ENCODE data around the gene RGS7.
"Not testable (repeated sequence)": the region's sequence is repeated elsewhere in the genome, so short reads cannot be mapped to it uniquely, and the experiment has no call there.

Gene RGS7

DNA sequence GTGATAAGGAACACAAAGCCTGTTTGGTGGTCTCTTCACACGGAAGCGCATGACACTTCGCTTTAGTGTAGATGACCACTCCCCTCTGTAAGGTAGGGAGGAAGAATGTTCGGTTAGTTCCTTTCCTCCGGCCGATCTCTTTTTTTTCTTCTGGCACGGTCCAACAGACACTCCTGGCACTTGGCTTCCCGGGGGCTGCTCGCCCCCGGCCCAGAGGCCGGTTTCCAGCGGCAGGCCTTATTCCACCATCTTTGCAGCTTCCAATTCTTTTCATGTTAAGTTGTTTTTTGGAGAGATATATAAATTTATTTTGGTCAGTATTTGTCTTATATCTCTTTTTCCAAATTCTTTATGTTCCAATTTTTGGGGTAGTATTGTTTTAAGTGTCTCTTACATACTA, 593.2 kb downstream of the RGS7 start:
- no peak for DNase-seq

- DNase-seq: not testable (repeated sequence)
Observed at GRCh38 chr1:240763095-240763494, 593.9 kb downstream of the RGS7 start.

GRCh38 chr1:240762471-240762987, 594.5 kb downstream of the RGS7 start:
- not testable (repeated sequence) for DNase-seq

GRCh38 chr1:240758777-240759176, 598.2 kb downstream of the RGS7 start:
- not testable (repeated sequence) for DNase-seq

DNA sequence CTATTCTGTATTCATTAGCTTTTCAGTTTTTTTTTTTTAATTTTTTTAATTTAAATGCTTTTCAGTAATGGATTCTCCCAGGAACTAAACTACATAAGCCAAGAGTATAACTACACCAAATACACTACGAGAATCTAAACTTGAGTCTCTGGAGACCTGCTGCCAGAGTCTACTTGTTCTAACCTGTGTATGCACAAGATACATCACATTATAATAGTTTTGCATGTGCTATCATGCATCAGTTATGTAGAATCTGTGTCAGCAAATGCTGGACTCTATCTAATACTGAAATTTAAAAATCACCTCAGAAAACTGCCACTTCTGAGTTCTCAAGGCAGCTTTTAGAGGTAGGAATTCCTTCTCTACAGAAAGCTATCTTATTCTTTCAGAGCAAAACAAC, 598.7 kb downstream of the RGS7 start:
- DNase-seq: no peak

DNA sequence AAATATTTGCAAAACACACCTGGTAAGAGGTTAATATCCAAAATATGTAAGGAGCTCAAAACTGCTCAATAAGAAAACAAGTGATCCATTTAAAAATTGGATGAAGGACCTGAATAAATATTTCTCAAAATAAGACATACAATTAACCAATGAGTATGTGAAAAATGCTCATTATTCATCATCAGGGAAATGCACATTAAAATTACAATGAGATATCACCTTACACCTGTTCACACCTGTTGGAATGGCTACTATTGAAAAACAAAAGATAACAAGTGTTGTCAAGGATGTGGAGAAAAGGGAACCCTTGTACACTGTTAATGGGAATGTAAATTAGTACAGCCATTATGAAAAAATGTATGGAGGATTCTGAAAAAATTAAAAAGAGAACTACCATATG, 609.1 kb downstream of the RGS7 start:
- no peak for DNase-seq

DNA sequence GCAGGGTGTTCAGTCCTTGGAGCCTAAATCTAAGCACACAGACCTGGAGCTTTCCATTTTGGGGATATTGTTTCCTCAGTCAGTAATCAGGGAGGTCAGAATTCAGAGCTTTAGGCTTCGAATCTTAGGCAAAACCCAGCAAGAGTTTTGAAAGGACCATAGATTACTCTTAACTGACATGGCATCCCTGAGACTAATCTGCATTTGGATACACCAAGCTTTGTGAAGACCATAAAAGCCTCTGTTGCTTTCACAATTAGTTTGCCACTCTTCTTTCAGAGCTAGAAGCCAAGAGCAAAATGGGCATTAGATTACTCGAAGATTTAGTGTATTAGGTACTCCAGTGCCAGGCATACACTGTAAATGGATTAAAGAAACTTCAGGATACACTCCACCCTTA, 613.3 kb downstream of the RGS7 start:
- no peak for DNase-seq

DNA sequence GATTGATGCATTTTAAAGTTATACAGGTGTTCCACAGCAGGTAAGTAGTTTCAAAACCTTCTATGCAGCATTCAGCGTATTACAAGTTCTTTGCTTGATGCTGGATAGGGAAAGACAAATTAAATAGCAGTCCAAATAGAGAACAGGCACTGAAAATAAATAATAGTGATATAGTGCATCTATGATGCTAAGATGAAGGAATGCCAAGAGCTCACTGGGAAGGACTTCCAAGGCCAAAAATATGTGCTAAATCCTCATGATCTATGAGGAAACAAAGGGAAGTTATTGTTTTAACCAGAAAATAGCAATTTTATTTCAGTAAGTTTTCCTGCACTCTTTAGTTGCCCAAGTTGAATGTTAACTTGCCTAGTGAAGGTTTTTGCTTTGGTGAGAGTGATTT, 617.3 kb downstream of the RGS7 start:
- DNase-seq: no peak

DNA sequence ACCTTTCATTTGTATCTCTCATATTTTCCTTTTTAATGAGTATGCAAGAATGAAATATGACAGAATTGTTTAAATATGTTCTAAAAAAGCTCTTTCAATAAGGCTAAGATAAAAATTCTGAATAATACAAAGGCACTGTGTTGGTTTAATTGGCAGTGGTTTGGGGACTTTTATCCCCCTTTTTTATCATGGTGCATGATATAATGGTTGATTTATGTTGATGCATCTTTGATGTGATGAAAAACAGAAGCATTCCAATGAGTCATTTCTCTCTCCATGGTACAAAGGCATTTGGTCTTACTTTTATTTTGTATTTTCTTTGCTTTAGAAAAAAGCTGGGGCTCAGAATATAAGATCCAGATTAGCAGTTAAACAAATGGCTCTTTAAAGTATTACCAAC, 617.9 kb downstream of the RGS7 start:
- no peak for DNase-seq

GRCh38 chr1:240737766-240738265, 619.2 kb downstream of the RGS7 start:
- no peak for DNase-seq

GRCh38 chr1:240737298-240737697, 619.7 kb downstream of the RGS7 start:
- no peak for DNase-seq

- not testable (repeated sequence) for DNase-seq
Observed at GRCh38 chr1:240734705-240735104, 622.3 kb downstream of the RGS7 start.

DNA sequence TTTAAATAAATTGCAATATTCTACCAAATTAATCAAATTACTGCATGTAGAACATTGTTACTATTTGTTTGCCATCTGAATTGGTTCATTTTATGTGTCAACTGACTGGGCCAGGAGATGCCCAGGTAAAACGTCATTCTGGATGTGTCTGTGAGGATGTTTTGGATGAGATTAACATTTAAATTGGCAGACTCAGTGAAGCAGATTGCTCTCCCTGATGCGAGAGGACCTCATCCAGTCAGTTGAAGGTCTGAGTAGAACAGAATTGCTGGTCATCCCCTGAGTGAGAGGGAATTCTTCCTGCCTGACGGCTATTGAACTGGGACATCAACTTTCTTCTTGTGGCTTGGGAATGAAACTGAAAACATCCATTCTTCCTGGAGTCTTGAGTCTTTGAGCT, 623.0 kb downstream of the RGS7 start:
- no peak for DNase-seq

DNA sequence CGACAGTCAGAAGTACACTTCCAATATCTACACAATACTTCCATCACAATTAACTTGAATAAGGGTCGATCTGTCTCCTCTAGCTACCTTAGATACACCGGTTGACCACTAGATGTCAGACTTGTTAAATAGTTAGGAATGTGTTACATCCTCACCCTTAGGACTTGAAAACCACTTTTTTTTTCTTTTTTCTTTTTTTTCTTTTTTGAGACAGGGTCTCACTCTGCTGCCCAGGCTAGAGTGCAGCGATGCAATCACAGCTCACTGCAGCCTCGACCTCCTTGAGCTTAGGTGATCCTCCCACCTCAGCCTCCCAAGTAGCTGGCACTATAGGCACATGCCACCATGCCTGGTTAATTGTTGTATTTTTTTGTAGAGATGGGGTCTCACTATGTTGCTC, 624.6 kb downstream of the RGS7 start:
- DNase-seq: peak; percentile 1
